PC-9 (cell line): Measurements from ENCODE around the gene IVL. TPM values are rescaled to one million over a fixed set of nuclear protein-coding genes. Genes with fewer than 3 reads are reported as not detected.

Experiments used
- BruUV-seq: library from RNA; stranded (reverse); fragments of 400-500 nt; replicated peaks from 2 replicates; lab custom pipeline; 2021; lab: Mats Ljungman, UMichigan
- CTCF ChIA-PET: fragments of 300-600 bp; sonication (Branson Sonifier 250); formaldehyde crosslinking; loops from one replicate; lab custom pipeline; 2022; ENCODE audit warnings: antibody characterized with exemption; lab: Charles Lee
- POLR2A ChIA-PET: fragments of 300-600 bp; sonication (Branson Sonifier 250); formaldehyde crosslinking; loops from one replicate; lab custom pipeline; 2022; ENCODE audit warnings: antibody characterized with exemption; ENCODE audit not compliant: unreplicated experiment; lab: Charles Lee
- DNase-seq, 2 experiments: peaks; one replicate each; pipeline versions ENCODE4 v3.0.0 to v3.0.0-alpha.2; 2015 to 2022; ENCODE audit warnings: mixed read lengths in 1 of 2
- H2AFZ ChIP-seq: fragments of 200-600 bp; sonication (generic); 2 replicates; pipeline ENCODE4 v1.8.1; 2017; ENCODE audit warnings: antibody characterized with exemption
- H3F3A ChIP-seq: fragments of 200-600 bp; sonication (generic); 2 replicates; pipeline ENCODE4 v1.8.1; 2017; ENCODE audit warnings: antibody characterized with exemption, mild to moderate bottlenecking, low read depth; ENCODE audit not compliant: insufficient read depth
- H3K27ac ChIP-seq: fragments of 200-600 bp; sonication (generic); 2 replicates; pipeline ENCODE4 v1.6.1; 2016; ENCODE audit warnings: mixed run types
- H3K27me3 ChIP-seq: fragments of 200-600 bp; sonication (generic); 2 replicates; pipeline ENCODE4 v1.6.1; 2016; ENCODE audit warnings: low read depth, mixed run types; ENCODE audit not compliant: insufficient read depth
- H3K36me3 ChIP-seq: fragments of 200-600 bp; sonication (generic); 2 replicates; pipeline ENCODE4 v1.6.1; 2016; ENCODE audit warnings: low read depth, mixed run types
- H3K4me1 ChIP-seq: fragments of 200-600 bp; sonication (generic); replicated peaks from 2 replicates; pipeline ENCODE4 v1.6.1; 2016; ENCODE audit warnings: mixed run types; ENCODE audit not compliant: insufficient read depth
- H3K4me2 ChIP-seq: fragments of 200-600 bp; sonication (generic); 2 replicates; pipeline ENCODE4 v1.6.1; 2017; ENCODE audit warnings: mixed run types
- H3K4me3 ChIP-seq: fragments of 200-600 bp; sonication (generic); 2 replicates; pipeline ENCODE4 v1.6.1; 2016; ENCODE audit warnings: mixed run types
- H3K79me2 ChIP-seq: fragments of 200-600 bp; sonication (generic); 2 replicates; pipeline ENCODE4 v1.6.1; 2017; ENCODE audit warnings: low read depth, mixed run types
- H3K9me2 ChIP-seq: fragments of 200-600 bp; sonication (generic); 2 replicates; pipeline ENCODE4 v1.8.1; 2017; ENCODE audit warnings: mild to moderate bottlenecking; ENCODE audit not compliant: insufficient read depth
- H3K9me3 ChIP-seq: fragments of 200-600 bp; sonication (generic); 2 replicates; pipeline ENCODE4 v1.8.1; 2016; ENCODE audit warnings: low read depth; ENCODE audit not compliant: insufficient read depth
- H4K20me1 ChIP-seq: fragments of 200-600 bp; sonication (generic); 2 replicates; pipeline ENCODE4 v1.8.1; 2017; ENCODE audit not compliant: insufficient read depth
- CTCF ChIP-seq: fragments of 200-600 bp; sonication (generic); conservative IDR thresholded peaks from 2 replicates; pipeline ENCODE4 v1.6.1; 2017; ENCODE audit warnings: mixed run types, antibody characterized with exemption, mild to moderate bottlenecking, moderate library complexity
- EZH2 ChIP-seq: fragments of 200-600 bp; sonication (generic); IDR thresholded peaks from 2 replicates; pipeline ENCODE4 v1.8.0; 2017; ENCODE audit warnings: antibody characterized with exemption, low read depth
- intact Hi-C: fragments of 100-400 bp; cut with micrococcal nuclease; formaldehyde crosslinking; loops from one replicate; pipeline ENCODE4 v1.10.0; 2022; ENCODE audit not compliant: unreplicated experiment
- total RNA-seq: library from RNA; stranded (reverse); gene quantifications from 2 replicates; pipeline ENCODE4 v1.2.3, GENCODE V29; 2021

IVL gene
- total RNA-seq, 1 experiment from 2014 or later: not detected

GRCh38 chr1:152957561-152957960 is 49.2 kb downstream of the IVL start:
- TF ChIP-seq CTCF (no peak), EZH2 (no peak)
- no peak overlapping the region for H2AFZ ChIP-seq
- H4K20me1 ChIP-seq: no peaks in the 10 kb centered on the region
- H3K4me3 ChIP-seq: no peak overlapping the region
- peaks cover 28% of the 10 kb centered on the region for H3K4me1 ChIP-seq
- no peak for DNase-seq
- no peaks in the 10 kb centered on the region for H3K27me3 ChIP-seq
- no TSS peak for BruUV-seq
- no peaks in the 10 kb centered on the region for H3K9me3 ChIP-seq
- intact Hi-C loops: no loop called here
- no peak overlapping the region for H3K4me2 ChIP-seq
- no peaks in the 10 kb centered on the region for H3K79me2 ChIP-seq
- H3K27ac ChIP-seq: no peak overlapping the region
- peaks cover 15% of the 10 kb centered on the region for H3F3A ChIP-seq
- H3K36me3 ChIP-seq: no peaks in the 10 kb centered on the region
- ChIA-PET CTCF (no interaction called here), POLR2A (no interaction called here)
- H3K9me2 ChIP-seq: no peaks in the 10 kb centered on the region

GRCh38 chr1:152959273-152959672 is 50.9 kb downstream of the IVL start:
- ChIA-PET CTCF (no interaction called here), POLR2A (no interaction called here)
- Histone ChIP-seq H3F3A (peaks cover 12% of the 10 kb centered on the region), H3K9me3 (no peaks in the 10 kb centered on the region), H3K79me2 (no peaks in the 10 kb centered on the region), H3K4me2 (no peak overlapping the region), H3K36me3 (no peaks in the 10 kb centered on the region), H3K4me3 (no peak overlapping the region), H3K27me3 (no peaks in the 10 kb centered on the region), H3K9me2 (no peaks in the 10 kb centered on the region), H3K4me1 (peaks cover 27% of the 10 kb centered on the region), H3K27ac (no peak overlapping the region), H4K20me1 (no peaks in the 10 kb centered on the region), H2AFZ (no peak overlapping the region)
- DNase-seq: no peak
- TF ChIP-seq EZH2 (no peak), CTCF (no peak)
- intact Hi-C loops: no loop called here
- BruUV-seq: no TSS peak

- Histone ChIP-seq H3K79me2 (no peaks in the 10 kb centered on the region), H3K9me2 (no peaks in the 10 kb centered on the region), H3K4me2 (no peak overlapping the region), H3F3A (peaks cover 12% of the 10 kb centered on the region), H3K9me3 (no peaks in the 10 kb centered on the region), H3K27me3 (no peaks in the 10 kb centered on the region), H3K4me1 (peaks cover 27% of the 10 kb centered on the region), H3K4me3 (no peak overlapping the region), H4K20me1 (no peaks in the 10 kb centered on the region), H3K27ac (no peak overlapping the region), H2AFZ (no peak overlapping the region), H3K36me3 (no peaks in the 10 kb centered on the region)
- DNase-seq: no peak
- ChIA-PET POLR2A (no interaction called here), CTCF (interaction anchor here (0.6 kb wide), 1 partner anchor 237 kb away, joined by 4 read pairs; no protein-coding TSS in a partner anchor)
- intact Hi-C loops: no loop called here
- no TSS peak for BruUV-seq
- TF ChIP-seq EZH2 (no peak), CTCF (no peak)
Observed at GRCh38 chr1:152959801-152960451, 51.6 kb downstream of the IVL start.
